ENCODE results near the gene ZNF782. TPM values are rescaled to one million over a fixed set of nuclear protein-coding genes. Genes with fewer than 3 reads are reported as not detected.

The ZNF782 gene
- total and polyA plus RNA-seq, 2 of the 8 experiments (the other 6 are each of a cell fraction or from before 2014, with no cell fraction given): 1.4 to 7.4 TPM

DNA sequence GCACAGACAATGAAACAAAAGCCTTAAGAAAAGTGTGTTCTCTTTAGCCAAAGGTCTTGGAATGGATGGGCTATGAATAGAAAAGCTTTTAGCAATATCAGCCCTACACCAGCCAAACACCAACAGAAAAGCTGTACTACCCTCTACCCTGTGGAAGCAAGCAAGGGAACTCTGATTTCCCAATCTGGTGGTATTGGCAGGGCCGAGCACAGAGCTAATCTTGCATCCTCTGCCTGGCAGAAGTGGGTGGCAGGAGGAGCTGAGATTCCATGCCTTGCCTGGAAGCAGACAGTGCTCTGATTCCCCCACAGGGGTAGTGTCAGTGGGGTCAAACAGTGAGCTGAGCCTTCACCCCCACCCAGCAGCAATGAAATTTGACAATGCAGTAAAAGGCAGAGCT is 29.6 kb upstream of the ZNF782 start (continued):
- TF ChIP-seq ATF3 (IDR thresholded peaks at IDR 0.05; ENCODE audit: insufficient read depth, low read depth, low read length) (no peak), YY1 (IDR thresholded peaks at IDR 0.05; ENCODE audit: low read depth, low read length) (no peak), KDM4A (IDR thresholded peaks at IDR 0.05; ENCODE audit: low read depth, low read length, severe bottlenecking) (no peak)
